ENCODE data around the gene NECAP2.
"Not testable (repeated sequence)": the region's sequence is repeated elsewhere in the genome, so short reads cannot be mapped to it uniquely, and the experiment has no call there.

Gene NECAP2

GRCh38 chr1:16430606-16431005, 9.9 kb upstream of the NECAP2 start:
- no peak for DNase-seq (ENCODE audit: low read depth in 2 of 2)

- DNase-seq (ENCODE audit: low read depth in 2 of 2) = no peak
Observed at GRCh38 chr1:16433030-16433429, 7.5 kb upstream of the NECAP2 start.

- no peak for DNase-seq (ENCODE audit: low read depth in 2 of 2)
Observed at GRCh38 chr1:16434007-16434406, 6.5 kb upstream of the NECAP2 start.

- DNase-seq (ENCODE audit: low read depth in 2 of 2) = no peak
Observed at GRCh38 chr1:16434501-16434900, 6.0 kb upstream of the NECAP2 start.

- no peak for DNase-seq (ENCODE audit: low read depth in 2 of 2)
Observed at GRCh38 chr1:16436946-16437474, 3.5 kb upstream of the NECAP2 start, which contains the start of gene SPATA21. TSS of gene SPATA21 (minus strand) at chr1:16437424. CDS start at chr1:16431371, 6,053 bp downstream.

GRCh38 chr1:16438516-16438915, 2.0 kb upstream of the NECAP2 start:
- DNase-seq (ENCODE audit: low read depth in 2 of 2) = no peak

GRCh38 chr1:16438924-16439323, 1.6 kb upstream of the NECAP2 start:
- DNase-seq (ENCODE audit: low read depth in 2 of 2) = no peak

- DNase-seq (ENCODE audit: low read depth in 2 of 2) = no peak
Observed at GRCh38 chr1:16440131-16440469, 424 bp upstream of the NECAP2 start.

GRCh38 chr1:16441282-16441665, 750 bp downstream of the NECAP2 start:
- no peak for DNase-seq (ENCODE audit: low read depth in 2 of 2)

- no peak for DNase-seq (ENCODE audit: low read depth in 2 of 2)
Observed at GRCh38 chr1:16442265-16442664, 1.7 kb downstream of the NECAP2 start.

- no peak for DNase-seq (ENCODE audit: low read depth in 2 of 2)
Observed at GRCh38 chr1:16442941-16443340, 2.4 kb downstream of the NECAP2 start.

GRCh38 chr1:16443975-16444770, 3.6 kb downstream of the NECAP2 start:
- no peak for DNase-seq (ENCODE audit: low read depth in 2 of 2)

- DNase-seq (ENCODE audit: low read depth in 2 of 2) = no peak
Observed at GRCh38 chr1:16445052-16445451, 4.5 kb downstream of the NECAP2 start.

GRCh38 chr1:16446116-16446515, 5.6 kb downstream of the NECAP2 start:
- no peak for DNase-seq (ENCODE audit: low read depth in 2 of 2)

GRCh38 chr1:16447641-16448040, 7.1 kb downstream of the NECAP2 start:
- DNase-seq (ENCODE audit: low read depth in 2 of 2) = no peak

- no peak for DNase-seq (ENCODE audit: low read depth in 2 of 2)
Observed at GRCh38 chr1:16449065-16449464, 8.5 kb downstream of the NECAP2 start.

- DNase-seq (ENCODE audit: low read depth in 2 of 2) = no peak
Observed at GRCh38 chr1:16449666-16450065, 9.1 kb downstream of the NECAP2 start.

GRCh38 chr1:16450863-16451481, 10.4 kb downstream of the NECAP2 start:
- no peak for DNase-seq (ENCODE audit: low read depth in 2 of 2)

GRCh38 chr1:16451841-16452528, 11.5 kb downstream of the NECAP2 start:
- DNase-seq (ENCODE audit: low read depth in 2 of 2) = no peak

GRCh38 chr1:16454909-16455308, 14.4 kb downstream of the NECAP2 start:
- DNase-seq (ENCODE audit: low read depth in 2 of 2) = not testable (repeated sequence)

- not testable (repeated sequence) for DNase-seq (ENCODE audit: low read depth in 2 of 2)
Observed at GRCh38 chr1:16456151-16456550, 15.6 kb downstream of the NECAP2 start.

- DNase-seq (ENCODE audit: low read depth in 2 of 2) = no peak
Observed at GRCh38 chr1:16458831-16459230, 18.3 kb downstream of the NECAP2 start.

Measured in activated CD8-positive, alpha-beta memory T cell treated with anti-CD3 and anti-CD28 coated beads for 4 hours (primary cell).